ENCODE data around the gene EFCAB11.

EFCAB11 gene

GRCh38 chr14:89753828-89754412, 200.6 kb downstream of the EFCAB11 start:
- DNase-seq = no peak

- no peak for DNase-seq
Observed at GRCh38 chr14:89750908-89751392, 203.6 kb downstream of the EFCAB11 start.

GRCh38 chr14:89750281-89750755, 204.2 kb downstream of the EFCAB11 start:
- DNase-seq = no peak

GRCh38 chr14:89748004-89748403, 206.5 kb downstream of the EFCAB11 start:
- no peak for DNase-seq

DNA sequence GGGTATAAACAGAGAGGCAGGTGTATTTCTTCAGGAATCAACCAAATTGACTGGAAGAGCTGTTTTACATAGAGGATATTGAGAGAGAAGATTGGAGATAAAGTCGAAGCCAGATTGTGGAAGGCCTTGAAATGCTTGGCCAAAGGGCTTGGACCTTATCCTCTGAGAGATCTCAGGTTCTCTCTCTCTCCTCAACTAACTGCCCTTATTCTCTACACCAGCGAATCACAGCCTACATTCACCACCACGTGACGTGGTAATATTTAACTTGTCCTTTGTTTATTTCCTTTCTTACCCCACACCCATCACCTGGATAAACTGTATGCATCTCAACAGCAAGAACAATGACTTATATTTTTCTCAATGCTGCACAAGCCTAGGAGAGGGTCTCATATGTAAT, 207.4 kb downstream of the EFCAB11 start:
- no peak for DNase-seq

GRCh38 chr14:89746654-89747053, 207.9 kb downstream of the EFCAB11 start:
- no peak for DNase-seq

- DNase-seq = no peak
Observed at GRCh38 chr14:89746135-89746534, 208.4 kb downstream of the EFCAB11 start.
